IPS-20b (cell line): ENCODE data around the gene PRND.
"Not testable (repeated sequence)": the region's sequence is repeated elsewhere in the genome, so short reads cannot be mapped to it uniquely, and the experiment has no call there.

Experiments used
- H3K27ac ChIP-seq: one replicate; pipeline ENCODE4 v1.5.1; 2013; ENCODE audit warnings: low read length
- H3K27me3 ChIP-seq: 2 replicates; pipeline ENCODE4 v1.6.1; 2013; ENCODE audit warnings: mild to moderate bottlenecking, low read length, inconsistent platforms; ENCODE audit not compliant: insufficient read depth
- H3K36me3 ChIP-seq: 2 replicates; pipeline ENCODE4 v1.6.1; 2013; ENCODE audit warnings: low read depth, mild to moderate bottlenecking, inconsistent platforms, low read length, moderate library complexity; ENCODE audit not compliant: insufficient read depth
- H3K4me1 ChIP-seq: 2 replicates; pipeline ENCODE4 v1.6.1; 2013; ENCODE audit warnings: mild to moderate bottlenecking, control low read depth, inconsistent platforms, low read length, moderate library complexity; ENCODE audit not compliant: insufficient read depth
- H3K4me3 ChIP-seq: 2 replicates; pipeline ENCODE4 v1.5.1; 2013; ENCODE audit warnings: mild to moderate bottlenecking, low read length, inconsistent platforms
- H3K9ac ChIP-seq: 2 replicates; pipeline ENCODE4 v1.6.1; 2013; ENCODE audit warnings: low read depth, mild to moderate bottlenecking, inconsistent platforms, low read length, moderate library complexity
- H3K9me3 ChIP-seq: 2 replicates; pipeline ENCODE4 v1.6.1; 2013; ENCODE audit warnings: mild to moderate bottlenecking, low read depth, low read length, inconsistent platforms; ENCODE audit not compliant: insufficient read depth

Gene PRND

GRCh38 chr20:4772132-4772531, 50.4 kb downstream of the PRND start:
- H3K4me1 ChIP-seq: no peaks in the 10 kb centered on the region
- no peaks in the 10 kb centered on the region for H3K36me3 ChIP-seq
- H3K4me3 ChIP-seq: no peak overlapping the region
- H3K9ac ChIP-seq: no peak overlapping the region
- no peak overlapping the region for H3K27ac ChIP-seq
- no peaks in the 10 kb centered on the region for H3K27me3 ChIP-seq
- peaks cover 14% of the 10 kb centered on the region for H3K9me3 ChIP-seq

- not testable (repeated sequence) for H3K4me3 ChIP-seq, H3K9ac ChIP-seq, H3K36me3 ChIP-seq, H3K4me1 ChIP-seq, H3K27ac ChIP-seq, H3K27me3 ChIP-seq
- H3K9me3 ChIP-seq: peaks cover 14% of the 10 kb centered on the region
Observed at GRCh38 chr20:4773014-4773413, 51.3 kb downstream of the PRND start.

- H3K27me3 ChIP-seq: no peaks in the 10 kb centered on the region
- H3K36me3 ChIP-seq: no peaks in the 10 kb centered on the region
- no peak overlapping the region for H3K27ac ChIP-seq
- no peaks in the 10 kb centered on the region for H3K4me1 ChIP-seq
- no peak overlapping the region for H3K9ac ChIP-seq
- no peak overlapping the region for H3K4me3 ChIP-seq
- peaks cover 14% of the 10 kb centered on the region for H3K9me3 ChIP-seq
Observed at GRCh38 chr20:4773736-4774135, 52.0 kb downstream of the PRND start.

GRCh38 chr20:4774207-4774606, 52.5 kb downstream of the PRND start:
- Histone ChIP-seq H3K4me1 (no peaks in the 10 kb centered on the region), H3K9me3 (peaks cover 14% of the 10 kb centered on the region), H3K4me3 (no peak overlapping the region), H3K36me3 (no peaks in the 10 kb centered on the region), H3K27ac (no peak overlapping the region), H3K27me3 (no peaks in the 10 kb centered on the region), H3K9ac (no peak overlapping the region)

- H3K4me3 ChIP-seq: no peak overlapping the region
- H3K9me3 ChIP-seq: peaks cover 14% of the 10 kb centered on the region
- no peaks in the 10 kb centered on the region for H3K27me3 ChIP-seq
- H3K27ac ChIP-seq: no peak overlapping the region
- H3K9ac ChIP-seq: no peak overlapping the region
- H3K36me3 ChIP-seq: no peaks in the 10 kb centered on the region
- H3K4me1 ChIP-seq: no peaks in the 10 kb centered on the region
Observed at GRCh38 chr20:4775322-4776078, 53.8 kb downstream of the PRND start.

- H3K27ac ChIP-seq: no peak overlapping the region
- H3K4me3 ChIP-seq: no peak overlapping the region
- no peak overlapping the region for H3K9ac ChIP-seq
- peaks cover 14% of the 10 kb centered on the region for H3K9me3 ChIP-seq
- no peaks in the 10 kb centered on the region for H3K36me3 ChIP-seq
- no peaks in the 10 kb centered on the region for H3K4me1 ChIP-seq
- H3K27me3 ChIP-seq: no peaks in the 10 kb centered on the region
Observed at GRCh38 chr20:4776079-4776630, 54.4 kb downstream of the PRND start.
